ENCODE results near the gene TOB2.

DNA sequence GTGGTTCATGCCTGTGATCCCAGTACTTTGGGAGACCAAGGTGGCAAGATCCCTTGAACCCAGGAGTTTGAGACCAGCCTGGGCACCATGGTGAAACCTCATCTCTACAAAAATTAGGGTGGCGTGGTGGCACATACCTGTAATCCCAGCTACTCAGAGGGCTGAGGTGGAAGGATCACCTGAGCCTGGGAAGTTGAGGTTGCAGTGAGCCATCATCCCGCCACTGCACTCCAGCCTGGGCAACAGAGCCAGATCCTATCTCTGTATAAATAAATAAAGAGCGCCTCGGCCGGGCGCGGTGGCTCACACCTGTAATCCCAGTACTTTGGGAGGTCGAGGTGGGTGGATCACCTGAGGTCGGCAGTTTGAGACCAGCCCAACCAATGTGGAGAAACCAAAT lies 27.9 kb downstream of the TOB2 start:
- TF ChIP-seq, protein P1, sequence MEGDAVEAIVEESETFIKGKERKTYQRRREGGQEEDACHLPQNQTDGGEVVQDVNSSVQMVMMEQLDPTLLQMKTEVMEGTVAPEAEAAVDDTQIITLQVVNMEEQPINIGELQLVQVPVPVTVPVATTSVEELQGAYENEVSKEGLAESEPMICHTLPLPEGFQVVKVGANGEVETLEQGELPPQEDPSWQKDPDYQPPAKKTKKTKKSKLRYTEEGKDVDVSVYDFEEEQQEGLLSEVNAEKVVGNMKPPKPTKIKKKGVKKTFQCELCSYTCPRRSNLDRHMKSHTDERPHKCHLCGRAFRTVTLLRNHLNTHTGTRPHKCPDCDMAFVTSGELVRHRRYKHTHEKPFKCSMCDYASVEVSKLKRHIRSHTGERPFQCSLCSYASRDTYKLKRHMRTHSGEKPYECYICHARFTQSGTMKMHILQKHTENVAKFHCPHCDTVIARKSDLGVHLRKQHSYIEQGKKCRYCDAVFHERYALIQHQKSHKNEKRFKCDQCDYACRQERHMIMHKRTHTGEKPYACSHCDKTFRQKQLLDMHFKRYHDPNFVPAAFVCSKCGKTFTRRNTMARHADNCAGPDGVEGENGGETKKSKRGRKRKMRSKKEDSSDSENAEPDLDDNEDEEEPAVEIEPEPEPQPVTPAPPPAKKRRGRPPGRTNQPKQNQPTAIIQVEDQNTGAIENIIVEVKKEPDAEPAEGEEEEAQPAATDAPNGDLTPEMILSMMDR (conservative IDR thresholded peaks at IDR 0.05 in 1 of 2, IDR thresholded peaks at IDR 0.05 in 1 of 2; ENCODE audit: low read depth in 1 of 2, low read length in 2 of 2): no peak
- TF ChIP-seq EZH2 (IDR thresholded peaks at IDR 0.05; ENCODE audit: low read length, missing control alignments): no peak

Measured in fibroblast of lung (primary cell).